Mesodermal cell (in vitro differentiated cells): ENCODE results near the gene RGS3.

Source experiments
- H3K27ac ChIP-seq: 2 replicates; pipeline ENCODE4 v1.7.0; 2013; ENCODE audit warnings: mild to moderate bottlenecking, low read depth, low read length, moderate library complexity; ENCODE audit not compliant: severe bottlenecking
- H3K36me3 ChIP-seq: 2 replicates; pipeline ENCODE4 v1.7.1; 2013; ENCODE audit warnings: mild to moderate bottlenecking, low read length, moderate library complexity; ENCODE audit not compliant: control insufficient read depth, insufficient read depth
- H3K4me1 ChIP-seq: one replicate; pipeline ENCODE4 v1.7.1; 2013; ENCODE audit warnings: mild to moderate bottlenecking, low read length; ENCODE audit not compliant: insufficient read depth, control insufficient read depth, poor library complexity, severe bottlenecking
- H3K4me3 ChIP-seq: 2 replicates; pipeline ENCODE4 v1.7.0; 2013; ENCODE audit warnings: low read length, control low read depth, mild to moderate bottlenecking; ENCODE audit not compliant: insufficient read depth, poor library complexity, severe bottlenecking; ENCODE audit errors: extremely low read depth
- H3K9me3 ChIP-seq: 2 replicates; pipeline ENCODE4 v1.7.1; 2013; ENCODE audit warnings: mild to moderate bottlenecking, low read length, moderate library complexity; ENCODE audit not compliant: control insufficient read depth
- WGBS, 2 experiments: methylation state at CpG; one replicate each; pipeline ENCODE4 v1.1.5; 2013; ENCODE audit warnings: missing lambda C conversion rate in 2 of 2; ENCODE audit not compliant: insufficient coverage in 2 of 2; 5-methylcytosine and 5-hydroxymethylcytosine counted together

RGS3 gene

DNA sequence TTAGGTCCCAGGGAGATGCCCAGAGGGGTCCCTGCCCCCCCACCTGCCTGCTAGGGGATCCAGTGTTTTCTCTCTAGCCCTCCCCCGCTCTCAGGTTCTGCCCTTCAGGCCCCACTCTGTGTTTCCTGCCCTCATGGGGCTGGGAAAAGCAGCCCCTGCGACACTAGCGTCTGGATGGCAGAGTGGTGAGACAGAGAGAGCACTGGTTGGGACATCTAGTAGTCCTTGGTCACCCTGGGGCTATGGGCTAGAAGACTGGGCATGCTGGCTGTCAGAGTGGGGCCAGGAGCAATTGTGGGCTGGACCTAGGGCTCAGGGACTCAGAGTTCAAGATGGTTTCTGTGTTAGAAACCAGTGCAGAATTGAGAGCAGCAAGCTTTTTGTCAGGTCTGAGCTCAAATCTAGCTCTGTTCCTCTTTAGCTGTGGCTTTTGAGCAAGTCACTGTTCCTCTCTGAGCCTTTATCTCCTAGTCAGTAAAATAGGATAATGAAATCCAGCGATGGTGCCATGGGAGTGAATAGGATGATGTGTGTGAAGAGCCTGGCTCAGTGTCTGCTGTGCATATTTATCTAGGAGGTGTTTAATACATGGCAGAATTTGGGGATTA lies 39.0 kb downstream of the RGS3 start:
- WGBS, 2 experiments, result 81 to 82% methylated on average over 3 of the region's 4 CpGs
- peak overlapping the region; percentile 23 for H3K4me3 ChIP-seq
- H3K9me3 ChIP-seq, result no peaks in the 10 kb centered on the region
- peaks cover 44% of the 10 kb centered on the region for H3K4me1 ChIP-seq
- H3K27ac ChIP-seq, result peak overlapping the region; percentile 62
- no peaks in the 10 kb centered on the region for H3K36me3 ChIP-seq

DNA sequence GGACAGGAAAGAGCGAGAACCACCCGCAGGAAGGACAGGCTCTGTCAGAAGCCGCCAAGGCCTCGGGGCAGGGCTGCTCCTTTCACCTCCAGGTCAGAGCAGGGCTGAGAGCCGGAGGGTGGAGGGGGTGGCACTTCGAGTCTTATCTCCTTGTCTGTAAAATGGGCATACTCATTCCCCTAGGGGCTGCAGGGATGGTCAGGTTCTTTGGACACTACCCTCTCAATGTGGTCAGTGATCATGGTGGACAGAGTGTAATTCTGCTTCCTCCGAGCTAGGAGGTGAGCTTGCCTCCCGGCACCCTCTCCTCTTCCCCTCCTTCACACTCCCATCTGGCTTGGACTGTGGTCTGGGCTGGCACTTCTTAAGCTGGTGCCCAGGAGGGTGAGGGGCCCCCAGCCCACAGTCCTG lies 39.6 kb downstream of the RGS3 start:
- 90 to 93% methylated on average over 6 of the region's 8 CpGs for WGBS, 2 experiments
- no peaks in the 10 kb centered on the region for H3K9me3 ChIP-seq
- peak overlapping the region; percentile 22 for H3K4me3 ChIP-seq
- no peak overlapping the region for H3K27ac ChIP-seq
- peaks cover 44% of the 10 kb centered on the region for H3K4me1 ChIP-seq
- no peaks in the 10 kb centered on the region for H3K36me3 ChIP-seq

DNA sequence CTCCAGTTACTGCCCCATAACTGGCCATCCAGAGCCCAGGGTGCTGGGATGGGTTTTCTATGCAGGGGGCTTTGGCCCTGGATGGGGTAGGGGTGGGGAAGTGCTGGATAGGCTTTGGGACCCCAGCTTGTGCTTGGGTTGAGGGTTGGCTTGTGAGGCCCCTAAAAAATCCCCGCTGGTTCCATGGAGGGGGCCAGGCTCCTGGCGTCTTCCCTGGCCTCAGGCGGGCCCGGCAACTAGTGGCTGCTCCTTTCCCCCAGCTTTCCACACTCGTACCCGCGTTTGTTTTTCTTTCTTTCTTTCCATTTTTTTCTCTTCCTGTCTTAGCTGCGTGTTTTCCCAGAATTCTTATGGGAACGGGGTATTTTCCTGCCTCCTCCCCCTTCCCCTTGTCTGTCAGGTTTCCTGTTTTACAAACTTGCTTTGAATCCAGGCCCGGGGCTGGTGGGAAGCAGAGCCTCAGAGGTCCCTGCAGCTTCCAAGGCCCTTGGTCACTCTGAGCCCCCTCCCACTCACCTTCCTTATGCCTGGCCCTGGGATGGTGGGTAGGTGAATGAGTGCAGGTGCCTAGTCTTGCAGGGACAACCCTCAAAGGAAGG lies 40.2 kb downstream of the RGS3 start:
- Histone ChIP-seq H3K36me3 (no peaks in the 10 kb centered on the region), H3K4me3 (peak overlapping the region; percentile 22), H3K9me3 (no peaks in the 10 kb centered on the region), H3K27ac (peak overlapping the region; percentile 33), H3K4me1 (peaks cover 44% of the 10 kb centered on the region)
- 80 to 83% methylated on average over 8 to 9 of the region's 10 CpGs for WGBS, 2 experiments

DNA sequence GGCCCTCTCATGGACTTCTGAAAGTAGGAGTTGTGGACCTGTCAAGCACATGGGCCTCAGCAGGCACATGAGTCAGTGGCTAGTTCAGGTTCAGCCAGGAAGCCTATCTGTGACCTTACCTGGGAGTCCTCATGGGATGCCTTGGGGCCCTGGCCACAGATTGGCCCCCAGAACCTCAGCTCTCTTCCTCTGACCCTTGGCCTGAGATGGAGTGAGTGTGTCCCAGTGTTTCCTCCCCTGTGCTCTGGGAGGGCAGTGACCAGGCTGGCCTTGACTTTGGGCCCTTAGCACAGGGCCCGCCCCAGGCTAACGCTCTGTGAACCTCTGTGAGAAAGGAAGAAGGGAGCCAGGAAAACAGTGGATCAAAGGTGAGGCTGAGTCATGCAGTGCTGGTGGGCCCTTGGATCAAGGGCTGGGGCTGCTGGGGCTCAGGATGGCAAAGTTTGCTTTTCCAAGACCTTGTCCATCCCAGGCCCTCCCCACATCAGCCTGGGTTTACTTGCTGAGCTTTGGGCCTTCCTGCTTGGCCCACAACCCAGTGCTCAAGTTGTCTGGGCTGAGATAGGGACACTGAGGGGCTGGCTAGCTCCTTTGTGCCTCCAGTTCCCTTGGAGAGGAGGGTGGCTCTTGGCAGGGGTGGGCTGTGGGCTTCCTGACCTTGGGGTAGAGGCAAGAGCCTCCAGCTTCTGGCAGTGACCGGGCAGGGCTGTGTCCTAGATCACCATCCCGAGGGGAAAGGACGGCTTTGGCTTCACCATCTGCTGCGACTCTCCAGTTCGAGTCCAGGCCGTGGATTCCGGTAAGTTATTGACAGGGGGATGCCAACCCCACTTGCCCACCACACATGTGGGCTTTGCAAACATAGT lies 41.4 kb downstream of the RGS3 start:
- Histone ChIP-seq H3K4me1 (peaks cover 46% of the 10 kb centered on the region), H3K9me3 (no peaks in the 10 kb centered on the region), H3K4me3 (no peak overlapping the region), H3K36me3 (no peaks in the 10 kb centered on the region), H3K27ac (no peak overlapping the region)
- WGBS, 2 experiments, result 92 to 97% methylated on average over 8 to 9 of the region's 9 CpGs

DNA sequence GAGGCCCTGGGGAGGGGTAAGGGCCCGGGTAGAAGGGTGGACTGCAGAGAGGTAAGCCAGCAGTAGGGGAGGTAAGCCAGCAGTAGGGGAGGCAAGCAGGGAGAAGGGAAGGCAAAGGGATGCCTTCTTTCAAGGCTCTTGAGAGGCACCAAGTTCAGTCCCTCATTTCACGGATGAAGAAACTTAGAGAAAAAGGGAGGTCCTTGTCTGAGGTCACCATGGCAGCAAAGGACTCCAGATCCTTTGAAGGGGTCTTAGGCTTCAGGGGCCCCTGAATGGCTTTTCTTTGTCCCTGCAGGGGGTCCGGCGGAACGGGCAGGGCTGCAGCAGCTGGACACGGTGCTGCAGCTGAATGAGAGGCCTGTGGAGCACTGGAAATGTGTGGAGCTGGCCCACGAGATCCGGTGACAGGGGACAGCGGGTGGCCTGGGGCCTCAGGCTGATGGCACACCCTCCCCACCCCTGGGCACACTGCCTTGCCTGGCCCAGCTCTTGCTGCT lies 42.6 kb downstream of the RGS3 start:
- no peaks in the 10 kb centered on the region for H3K9me3 ChIP-seq
- peaks cover 50% of the 10 kb centered on the region for H3K4me1 ChIP-seq
- WGBS, 2 experiments, result 35 to 37% methylated on average over 4 to 9 of the region's 9 CpGs
- H3K4me3 ChIP-seq, result no peak overlapping the region
- H3K36me3 ChIP-seq, result no peaks in the 10 kb centered on the region
- H3K27ac ChIP-seq, result no peak overlapping the region

DNA sequence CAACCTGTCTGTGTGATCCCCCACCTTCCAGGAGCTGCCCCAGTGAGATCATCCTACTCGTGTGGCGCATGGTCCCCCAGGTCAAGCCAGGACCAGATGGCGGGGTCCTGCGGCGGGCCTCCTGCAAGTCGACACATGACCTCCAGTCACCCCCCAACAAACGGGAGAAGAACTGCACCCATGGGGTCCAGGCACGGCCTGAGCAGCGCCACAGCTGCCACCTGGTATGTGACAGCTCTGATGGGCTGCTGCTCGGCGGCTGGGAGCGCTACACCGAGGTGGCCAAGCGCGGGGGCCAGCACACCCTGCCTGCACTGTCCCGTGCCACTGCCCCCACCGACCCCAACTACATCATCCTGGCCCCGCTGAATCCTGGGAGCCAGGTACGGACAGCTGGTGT lies 43.7 kb downstream of the RGS3 start:
- Histone ChIP-seq H3K27ac (no peak overlapping the region), H3K9me3 (no peaks in the 10 kb centered on the region), H3K4me1 (peaks cover 44% of the 10 kb centered on the region), H3K36me3 (no peaks in the 10 kb centered on the region), H3K4me3 (no peak overlapping the region)
- WGBS, 2 experiments, result 95 to 98% methylated on average over 9 to 10 of the region's 19 CpGs

DNA sequence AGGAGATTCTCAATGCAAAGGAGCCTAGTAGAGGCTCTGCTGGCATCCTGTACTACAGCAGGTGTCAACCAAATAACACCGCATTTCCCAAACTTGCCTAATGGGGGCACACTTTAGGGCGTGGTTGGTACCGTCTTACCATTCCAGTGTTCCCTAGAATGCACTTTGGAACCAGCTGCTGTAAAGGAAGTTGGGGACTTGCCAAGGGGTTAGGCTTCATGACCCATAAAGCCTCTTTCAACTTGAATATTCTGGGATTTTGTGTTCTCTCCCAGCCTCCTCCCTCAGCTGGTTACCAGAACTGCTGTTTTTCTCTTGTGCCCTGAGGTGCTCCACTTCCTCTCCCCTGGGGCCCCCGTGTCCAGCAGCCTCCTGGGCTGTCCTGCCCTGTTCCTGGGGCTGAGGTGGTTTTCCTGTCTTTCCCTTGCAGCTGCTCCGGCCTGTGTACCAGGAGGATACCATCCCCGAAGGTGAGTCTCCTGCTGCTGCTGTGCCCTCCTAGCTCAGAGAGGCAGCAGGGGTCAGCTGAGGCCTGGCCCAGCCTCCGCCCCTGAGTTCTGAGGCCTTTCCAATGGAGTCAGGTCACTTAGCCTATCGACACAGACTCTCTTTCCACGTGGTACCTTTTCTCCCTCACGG lies 44.7 kb downstream of the RGS3 start:
- Histone ChIP-seq H3K27ac (no peak overlapping the region), H3K4me3 (no peak overlapping the region), H3K36me3 (no peaks in the 10 kb centered on the region), H3K4me1 (peaks cover 42% of the 10 kb centered on the region), H3K9me3 (no peaks in the 10 kb centered on the region)
- WGBS, 2 experiments, result 89 to 97% methylated on average over 7 of the region's 10 CpGs

DNA sequence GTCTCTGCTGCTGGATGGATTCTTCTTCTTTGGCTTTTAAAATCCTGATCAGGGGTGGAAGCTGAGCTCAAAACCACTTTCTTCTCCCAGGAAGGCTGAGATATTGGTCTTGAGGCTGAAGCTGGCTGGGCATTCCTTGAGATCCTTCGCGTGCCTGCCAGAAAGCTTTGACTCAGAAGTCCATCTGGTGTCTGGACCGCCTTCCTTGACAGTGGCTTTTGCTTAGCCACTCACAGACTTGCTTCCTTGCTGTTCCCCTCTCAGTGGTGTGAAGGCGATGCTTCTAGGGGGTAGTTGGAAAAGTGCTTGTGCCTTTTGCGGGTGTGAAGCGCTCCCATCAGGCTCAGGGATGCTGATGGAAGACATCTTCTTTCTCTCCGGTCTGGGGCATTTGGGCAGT lies 45.9 kb downstream of the RGS3 start:
- Histone ChIP-seq H3K36me3 (no peaks in the 10 kb centered on the region), H3K27ac (no peak overlapping the region), H3K4me3 (no peak overlapping the region), H3K4me1 (peaks cover 34% of the 10 kb centered on the region), H3K9me3 (no peaks in the 10 kb centered on the region)
- WGBS, 2 experiments, result 91 to 93% methylated on average over 6 to 7 of the region's 7 CpGs

DNA sequence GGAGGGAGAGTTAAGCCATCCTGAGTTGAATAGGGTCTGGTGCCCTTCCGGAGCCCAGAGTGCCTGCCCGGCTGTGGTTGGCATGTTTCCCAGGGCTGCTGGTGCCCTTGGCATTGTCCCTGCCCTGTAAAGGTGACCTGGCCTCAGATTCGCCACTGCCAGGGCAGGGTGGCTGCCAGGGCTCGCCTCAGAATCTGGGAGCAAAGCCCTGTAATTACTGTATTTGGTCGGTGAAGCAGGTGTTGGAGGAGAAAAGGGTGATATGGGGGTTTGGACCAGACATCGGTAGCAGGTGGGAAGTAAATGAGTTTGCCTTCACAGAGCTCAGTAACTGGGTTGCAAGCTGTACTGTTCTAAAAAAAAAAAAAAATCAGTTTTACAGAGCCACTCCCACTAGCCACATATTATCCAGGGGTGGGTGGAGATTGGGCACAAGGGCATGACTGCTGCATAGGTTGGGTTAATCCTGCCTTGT lies 47.6 kb downstream of the RGS3 start:
- peaks cover 30% of the 10 kb centered on the region for H3K4me1 ChIP-seq
- H3K27ac ChIP-seq, result no peak overlapping the region
- H3K36me3 ChIP-seq, result no peaks in the 10 kb centered on the region
- WGBS, 2 experiments, result 93 to 100% methylated on average over 5 to 6 of the region's 6 CpGs
- H3K4me3 ChIP-seq, result no peak overlapping the region
- H3K9me3 ChIP-seq, result no peaks in the 10 kb centered on the region
